ENCODE measurements around the gene ZXDC. TPM values are rescaled to one million over a fixed set of nuclear protein-coding genes. Genes with fewer than 3 reads are reported as not detected.

The ZXDC gene
- polyA plus RNA-seq, 1 donor (not counting 4 experiments of a cell fraction or from before 2014, with no cell fraction given) = 10.7 TPM

DNA sequence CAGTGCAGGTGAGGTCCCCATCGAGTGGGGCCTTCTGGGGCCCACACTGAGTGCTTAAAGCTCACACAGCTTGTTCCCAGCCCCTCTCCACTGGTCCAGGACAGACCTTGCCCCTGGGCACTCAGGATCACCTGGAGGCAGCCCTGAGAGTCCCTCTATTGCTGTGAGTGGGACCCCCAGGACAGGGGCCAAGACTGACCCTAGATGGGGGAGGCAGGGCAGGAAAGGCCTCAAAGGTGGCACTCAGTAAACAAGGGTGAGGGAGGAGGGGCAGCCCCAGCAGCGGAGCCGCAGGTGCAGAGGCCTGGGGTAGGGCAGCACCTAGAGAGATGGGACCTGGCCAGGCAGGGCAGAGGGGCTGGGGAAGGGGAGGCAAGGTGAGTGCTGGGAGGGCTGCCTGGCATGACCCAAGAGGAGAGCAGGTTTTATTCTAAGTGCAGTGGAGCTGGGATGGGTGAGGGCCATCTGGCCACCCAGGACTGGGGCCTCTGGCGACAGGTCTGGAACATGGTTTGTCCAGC, 53.1 kb downstream of the ZXDC start:
- dilution Hi-C loops (cut with MboI; ENCODE audit: extremely low pct_ligation_motif_present, low sequenced_read_pairs) = no loop called here

DNA sequence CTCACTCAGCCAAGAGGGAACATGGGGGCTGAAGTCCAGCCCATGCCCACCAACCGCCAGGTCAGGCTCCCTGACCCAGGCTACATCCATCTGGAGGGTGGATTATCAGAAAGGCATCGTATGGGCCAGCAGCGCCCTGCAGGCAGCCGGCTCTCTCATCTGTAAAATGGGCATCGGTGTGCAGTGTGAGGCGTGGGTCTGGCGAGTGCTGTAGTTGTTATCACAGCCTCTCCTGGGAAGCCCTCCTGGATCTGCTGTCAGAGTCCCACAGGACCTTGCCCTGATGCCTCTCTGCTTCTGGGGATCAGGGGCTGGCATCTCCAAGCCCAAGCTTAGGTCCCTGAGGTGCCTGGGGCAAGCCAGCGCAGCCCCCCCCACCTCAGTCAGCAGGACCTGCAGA, 53.6 kb downstream of the ZXDC start:
- Histone ChIP-seq H3K4me3 (ENCODE audit: control insufficient read depth in 2 of 3, extremely low read depth in 1 of 3, insufficient read depth in 2 of 3, low read depth in 1 of 3, low read length in 3 of 3) (no peak overlapping the region), H3K9me1 (ENCODE audit: control insufficient read depth, extremely low read depth, insufficient read depth, low read length) (no peaks in the 10 kb centered on the region), H3K4me2 (ENCODE audit: control insufficient read depth, extremely low read depth, insufficient read depth, low read depth, low read length) (no peak overlapping the region), H3K27me3 (ENCODE audit: control insufficient read depth, extremely low read depth, insufficient read depth, low read length) (peaks cover 13% of the 10 kb centered on the region), H2AFZ (ENCODE audit: control insufficient read depth, low read length) (no peak overlapping the region), H3K36me3 (ENCODE audit: control insufficient read depth in 2 of 2, extremely low read depth in 1 of 2, insufficient read depth in 2 of 2, low read length in 2 of 2) (no peaks in the 10 kb centered on the region), H3K9me3 (ENCODE audit: control insufficient read depth, low read depth, low read length) (peaks cover 3% of the 10 kb centered on the region), H4K20me1 (ENCODE audit: control insufficient read depth, extremely low read depth, insufficient read depth, low read length) (no peaks in the 10 kb centered on the region), H3K9ac (ENCODE audit: control insufficient read depth, extremely low read depth, insufficient read depth, low read length) (no peak overlapping the region), H3K79me2 (ENCODE audit: control insufficient read depth, insufficient read depth, low read length) (no peaks in the 10 kb centered on the region), H3K27ac (ENCODE audit: control insufficient read depth, insufficient read depth, low read length) (no peak overlapping the region), H3K4me1 (ENCODE audit: control insufficient read depth, extremely low read depth, insufficient read depth, low read length) (no peaks in the 10 kb centered on the region)
- FAIRE-seq = no peak
- DNase-seq (ENCODE audit: low read depth, low spot score) = no peak
- TF ChIP-seq EZH2 (IDR thresholded peaks at IDR 0.05; ENCODE audit: low read length) = no peak
- TF ChIP-seq, protein P1, sequence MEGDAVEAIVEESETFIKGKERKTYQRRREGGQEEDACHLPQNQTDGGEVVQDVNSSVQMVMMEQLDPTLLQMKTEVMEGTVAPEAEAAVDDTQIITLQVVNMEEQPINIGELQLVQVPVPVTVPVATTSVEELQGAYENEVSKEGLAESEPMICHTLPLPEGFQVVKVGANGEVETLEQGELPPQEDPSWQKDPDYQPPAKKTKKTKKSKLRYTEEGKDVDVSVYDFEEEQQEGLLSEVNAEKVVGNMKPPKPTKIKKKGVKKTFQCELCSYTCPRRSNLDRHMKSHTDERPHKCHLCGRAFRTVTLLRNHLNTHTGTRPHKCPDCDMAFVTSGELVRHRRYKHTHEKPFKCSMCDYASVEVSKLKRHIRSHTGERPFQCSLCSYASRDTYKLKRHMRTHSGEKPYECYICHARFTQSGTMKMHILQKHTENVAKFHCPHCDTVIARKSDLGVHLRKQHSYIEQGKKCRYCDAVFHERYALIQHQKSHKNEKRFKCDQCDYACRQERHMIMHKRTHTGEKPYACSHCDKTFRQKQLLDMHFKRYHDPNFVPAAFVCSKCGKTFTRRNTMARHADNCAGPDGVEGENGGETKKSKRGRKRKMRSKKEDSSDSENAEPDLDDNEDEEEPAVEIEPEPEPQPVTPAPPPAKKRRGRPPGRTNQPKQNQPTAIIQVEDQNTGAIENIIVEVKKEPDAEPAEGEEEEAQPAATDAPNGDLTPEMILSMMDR (optimal IDR thresholded peaks at IDR 0.05 in 1 of 3, IDR thresholded peaks at IDR 0.05 in 1 of 3, conservative IDR thresholded peaks at IDR 0.05 in 1 of 3; ENCODE audit: extremely low read depth in 1 of 3, insufficient read depth in 2 of 3, low read length in 3 of 3) = no peak
- dilution Hi-C loops (cut with MboI; ENCODE audit: extremely low pct_ligation_motif_present, low sequenced_read_pairs) = no loop called here

More for the DNA sequence above, 53.1 kb downstream of the ZXDC start:
- Histone ChIP-seq H3K9me3 (ENCODE audit: control insufficient read depth, low read depth, low read length) (peaks cover 3% of the 10 kb centered on the region), H2AFZ (ENCODE audit: control insufficient read depth, low read length) (no peak overlapping the region), H3K27me3 (ENCODE audit: control insufficient read depth, extremely low read depth, insufficient read depth, low read length) (peaks cover 8% of the 10 kb centered on the region), H3K9me1 (ENCODE audit: control insufficient read depth, extremely low read depth, insufficient read depth, low read length) (no peaks in the 10 kb centered on the region), H3K9ac (ENCODE audit: control insufficient read depth, extremely low read depth, insufficient read depth, low read length) (no peak overlapping the region), H3K79me2 (ENCODE audit: control insufficient read depth, insufficient read depth, low read length) (no peaks in the 10 kb centered on the region), H3K27ac (ENCODE audit: control insufficient read depth, insufficient read depth, low read length) (no peak overlapping the region), H3K4me3 (ENCODE audit: control insufficient read depth in 2 of 3, extremely low read depth in 1 of 3, insufficient read depth in 2 of 3, low read depth in 1 of 3, low read length in 3 of 3) (no peak overlapping the region), H3K4me2 (ENCODE audit: control insufficient read depth, extremely low read depth, insufficient read depth, low read depth, low read length) (no peak overlapping the region), H3K4me1 (ENCODE audit: control insufficient read depth, extremely low read depth, insufficient read depth, low read length) (no peaks in the 10 kb centered on the region), H3K36me3 (ENCODE audit: control insufficient read depth in 2 of 2, extremely low read depth in 1 of 2, insufficient read depth in 2 of 2, low read length in 2 of 2) (no peaks in the 10 kb centered on the region), H4K20me1 (ENCODE audit: control insufficient read depth, extremely low read depth, insufficient read depth, low read length) (no peaks in the 10 kb centered on the region)
- no peak for TF ChIP-seq EZH2 (IDR thresholded peaks at IDR 0.05; ENCODE audit: low read length)
- TF ChIP-seq, protein P1 (optimal IDR thresholded peaks at IDR 0.05 in 1 of 3, IDR thresholded peaks at IDR 0.05 in 1 of 3, conservative IDR thresholded peaks at IDR 0.05 in 1 of 3; ENCODE audit: extremely low read depth in 1 of 3, insufficient read depth in 2 of 3, low read length in 3 of 3) = no peak
- no peak for FAIRE-seq
- no peak for DNase-seq (ENCODE audit: low read depth, low spot score)

Measured in keratinocyte (primary cell).